Measurements from ENCODE around the gene C10orf67.
"Not testable (repeated sequence)": the region's sequence is repeated elsewhere in the genome, so short reads cannot be mapped to it uniquely, and the experiment has no call there.

The C10orf67 gene

DNA sequence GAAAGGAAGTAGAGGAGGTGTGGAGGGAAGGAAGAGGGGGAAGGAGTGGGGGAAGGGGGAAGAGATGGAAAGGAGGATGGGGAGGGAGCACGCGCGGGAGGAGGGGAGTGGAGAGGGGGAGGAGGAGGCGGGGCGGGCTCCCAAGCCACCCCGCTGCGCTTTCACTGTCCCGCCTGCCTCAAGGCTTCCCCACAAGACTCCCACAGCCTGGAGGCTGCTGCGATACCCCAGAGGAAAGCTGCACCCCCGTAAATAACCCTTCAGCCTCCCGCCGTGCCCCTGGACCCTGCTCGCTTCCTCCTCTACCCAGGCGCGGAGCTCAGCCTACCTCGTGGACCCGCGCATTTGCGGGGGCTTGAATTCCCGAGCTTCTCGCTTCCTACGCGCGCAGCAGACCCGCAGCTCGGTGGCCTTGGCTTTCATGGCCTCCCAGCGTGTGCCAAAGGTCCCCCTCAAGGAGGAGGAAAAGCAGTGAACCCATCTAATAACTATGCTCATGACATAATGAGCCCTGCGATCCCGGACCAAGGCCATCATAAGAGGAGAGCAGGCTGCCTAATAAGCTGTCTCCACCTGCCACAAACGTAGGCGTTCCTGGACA lies at the start of gene C10orf67:
Gene C10orf67, minus strand, starts transcription at position 557 of the 601 bp plus-strand sequence. Its CDS starts 23 bp downstream, at position 534.
- no peak for DNase-seq

DNA sequence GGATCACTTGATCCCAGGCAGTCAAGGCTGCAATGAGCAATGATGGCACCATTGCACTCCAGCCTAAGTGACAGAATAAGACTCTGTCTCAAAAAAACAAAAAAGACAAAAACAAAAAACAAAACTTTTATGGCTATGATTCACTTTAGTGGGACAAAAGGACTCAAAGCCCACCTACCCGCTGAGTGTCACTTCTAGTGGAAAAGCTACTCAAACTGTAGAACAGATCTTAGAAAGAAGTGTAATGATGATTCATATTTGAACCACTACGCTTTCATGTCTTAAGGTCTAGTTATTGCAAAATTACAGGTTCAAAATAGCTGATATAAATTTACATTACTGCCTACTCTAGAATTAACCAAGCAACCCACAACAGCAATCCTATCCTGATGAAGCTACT lies 47.2 kb upstream of the C10orf67 start:
- DNase-seq, result no peak

DNA sequence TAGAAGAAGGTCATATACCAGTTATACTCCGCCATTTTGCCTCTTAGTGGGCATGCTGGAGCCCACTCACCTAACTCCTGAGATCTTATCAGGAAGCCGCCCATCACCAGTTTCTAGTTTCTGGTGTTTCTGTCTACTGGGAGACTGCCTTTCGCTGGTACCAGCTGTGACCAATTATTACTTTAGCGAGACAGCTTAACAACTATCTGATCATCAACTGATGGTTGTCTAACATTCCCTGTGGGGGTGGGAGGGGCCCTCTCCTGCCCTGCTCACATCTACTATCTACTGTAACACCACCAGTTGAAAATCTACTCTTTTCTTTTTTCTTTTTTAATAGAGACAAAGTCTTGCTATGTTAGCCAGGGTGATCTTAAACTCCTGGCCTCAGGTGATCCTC lies 46.2 kb upstream of the C10orf67 start:
- no peak for DNase-seq

DNA sequence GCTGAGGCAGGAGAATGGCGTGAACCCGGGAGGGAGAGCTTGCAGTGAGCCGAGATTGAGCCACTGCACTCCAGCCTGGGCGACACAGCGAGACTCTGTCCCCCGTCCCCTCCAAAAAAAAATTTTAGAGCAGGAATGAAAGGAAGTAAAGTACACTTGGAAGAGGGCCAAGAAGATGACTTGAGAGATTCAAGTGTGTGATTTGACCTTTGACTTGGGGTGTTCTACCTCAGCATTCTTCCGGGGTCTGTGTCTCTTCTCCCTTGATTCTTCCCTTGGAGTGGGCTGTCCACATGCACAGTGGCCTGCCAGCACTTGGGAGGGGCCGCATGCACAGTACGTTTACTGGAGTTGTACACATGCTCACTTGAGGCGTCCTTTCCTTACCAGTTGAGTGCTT lies 45.8 kb upstream of the C10orf67 start:
- not testable (repeated sequence) for DNase-seq

DNA sequence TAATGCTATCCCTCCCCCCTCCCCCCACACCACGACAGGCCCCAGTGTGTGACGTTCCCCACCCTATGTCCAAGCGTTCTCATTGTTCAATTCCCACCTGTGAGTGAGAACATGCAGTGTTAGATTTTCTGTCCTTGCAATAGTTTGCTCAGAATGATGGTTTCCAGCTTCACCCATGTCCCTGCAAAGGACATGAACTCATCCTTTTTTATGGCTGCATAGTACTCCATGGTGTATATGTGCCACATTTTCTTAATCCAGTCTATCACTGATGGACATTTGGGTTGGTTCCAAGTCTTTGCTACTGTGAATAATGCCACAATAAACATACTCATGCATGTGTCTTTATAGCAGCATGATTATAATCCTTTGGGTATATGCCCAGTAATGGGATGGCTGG lies 42.9 kb upstream of the C10orf67 start:
- not testable (repeated sequence) for DNase-seq

DNA sequence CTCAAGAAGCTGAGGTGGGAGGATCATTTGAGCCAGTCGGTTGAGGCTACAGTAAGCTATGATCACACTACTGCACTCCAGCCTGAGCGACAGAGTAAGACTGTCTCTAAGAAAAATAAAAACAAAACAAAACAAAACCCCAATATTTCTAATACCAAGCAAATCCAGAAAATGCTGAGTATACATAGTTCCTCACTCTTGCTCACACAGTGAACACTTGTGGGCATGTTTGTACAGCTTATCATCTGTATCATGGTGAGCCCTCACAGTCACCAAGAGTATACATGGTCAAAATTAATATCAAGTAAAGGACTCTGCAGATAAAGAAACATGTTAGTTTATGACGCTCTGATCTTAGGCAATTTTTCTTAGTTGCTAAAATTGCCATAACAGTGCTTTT lies 41.5 kb upstream of the C10orf67 start:
- DNase-seq, result no peak

DNA sequence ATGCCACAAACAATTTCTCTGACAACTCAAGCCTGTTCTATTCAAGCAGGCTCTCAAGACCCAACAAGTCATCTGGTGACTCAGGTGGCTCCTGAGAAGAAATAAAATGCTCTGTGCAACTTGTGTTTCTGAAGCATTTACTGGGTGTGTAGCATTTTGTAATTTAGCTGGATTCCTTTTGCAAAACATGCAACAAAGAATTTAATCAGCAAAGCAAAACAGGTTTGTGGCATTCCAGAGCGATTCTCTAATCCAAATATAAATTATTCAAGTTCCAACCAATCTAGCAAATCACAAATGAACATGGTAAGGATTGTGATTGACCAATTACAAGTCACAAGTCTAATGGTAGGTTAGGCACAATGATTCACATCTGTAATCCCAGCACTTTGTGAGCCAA lies 39.8 kb upstream of the C10orf67 start:
- no peak for DNase-seq

DNA sequence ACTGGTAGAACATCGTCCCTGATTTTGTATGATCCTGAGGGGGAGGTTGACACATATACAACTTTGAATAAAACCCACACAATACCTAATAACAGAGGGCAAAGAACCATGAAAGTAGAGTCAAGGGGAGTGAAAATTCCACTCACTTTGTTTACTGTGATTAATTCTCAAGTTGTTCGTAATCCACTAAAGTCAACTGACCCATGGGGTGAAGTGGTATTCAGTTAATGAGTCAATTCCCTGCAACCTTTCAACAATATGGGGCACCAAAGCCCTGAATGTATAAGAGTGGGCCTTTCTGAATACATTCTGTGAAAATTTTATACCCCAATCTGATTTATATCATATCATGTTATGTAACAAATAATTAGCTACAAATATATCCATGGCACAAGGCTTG lies 39.0 kb upstream of the C10orf67 start:
- DNase-seq, result no peak

DNA sequence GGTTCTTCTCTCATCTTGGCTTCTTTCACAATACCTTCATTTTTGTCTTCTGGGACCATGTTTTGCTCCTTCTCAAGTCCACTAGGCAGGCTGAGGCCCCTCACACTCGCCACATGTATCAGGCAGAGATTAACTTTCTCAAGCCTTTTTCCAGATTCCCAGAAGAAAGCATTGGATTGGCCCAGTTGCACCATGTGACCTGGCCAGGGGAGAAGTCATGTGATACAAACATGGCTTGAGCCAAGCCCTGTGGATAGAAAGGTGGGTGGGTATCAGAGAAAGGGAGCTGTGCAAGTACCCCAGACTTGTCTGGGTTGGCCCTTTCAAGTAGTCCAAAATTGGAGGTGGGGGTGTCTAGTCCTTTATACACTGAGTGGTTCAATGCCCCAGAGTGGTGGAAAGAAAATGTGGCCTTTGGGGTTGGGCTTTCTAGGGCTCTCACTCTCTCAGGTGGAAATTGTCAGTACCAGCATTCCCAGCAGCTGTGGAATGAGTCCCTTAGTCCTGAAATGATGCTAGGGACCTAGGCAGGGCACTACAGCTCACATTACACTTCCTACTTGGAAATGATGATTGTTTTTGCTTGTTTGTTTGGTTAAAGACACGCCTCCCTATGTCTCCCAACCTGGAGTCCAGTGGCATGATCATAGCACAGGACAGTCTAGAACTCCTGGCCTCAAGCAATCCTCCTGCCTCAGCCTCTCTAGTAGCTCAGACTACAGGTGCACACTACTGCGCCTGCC lies 36.9 kb upstream of the C10orf67 start:
- DNase-seq, result no peak

DNA sequence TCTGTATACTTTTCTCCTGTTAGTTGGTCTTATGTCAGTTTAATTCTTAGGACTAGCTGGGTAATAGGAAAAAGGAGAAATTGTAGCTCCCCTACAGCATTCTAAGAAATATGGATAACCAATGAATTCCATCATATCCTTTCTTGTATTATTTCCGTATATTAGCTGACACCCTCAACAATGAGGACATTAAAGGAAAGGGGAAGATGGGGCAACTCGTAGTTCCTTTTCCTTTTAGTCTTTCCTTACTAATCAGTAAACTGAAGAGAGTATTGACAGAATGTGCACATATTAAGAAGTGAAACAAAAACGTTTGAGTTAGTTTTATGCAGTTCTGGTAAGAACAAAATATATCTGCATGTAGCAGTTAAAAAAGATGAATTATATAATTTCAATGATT lies 35.1 kb upstream of the C10orf67 start:
- no peak for DNase-seq

DNA sequence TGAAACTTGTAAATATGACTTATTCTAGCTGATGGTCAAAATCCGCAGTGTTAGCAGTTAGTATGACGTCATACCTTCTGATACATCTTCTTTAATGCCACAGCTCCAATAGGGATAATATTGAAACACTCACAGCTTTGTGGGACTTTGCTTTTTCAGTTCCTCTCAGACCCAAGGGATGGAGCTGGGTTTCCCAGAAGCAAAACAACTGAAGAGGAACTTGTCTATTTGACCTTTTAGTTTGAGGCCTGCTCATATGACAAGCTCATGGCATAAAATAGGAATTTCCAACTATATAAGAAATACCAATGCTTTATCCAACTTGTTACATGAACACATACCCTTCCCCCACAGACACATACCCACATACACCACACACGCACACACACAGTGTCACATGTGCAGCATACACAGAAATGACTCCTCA lies 31.6 kb upstream of the C10orf67 start:
- DNase-seq, result no peak

DNA sequence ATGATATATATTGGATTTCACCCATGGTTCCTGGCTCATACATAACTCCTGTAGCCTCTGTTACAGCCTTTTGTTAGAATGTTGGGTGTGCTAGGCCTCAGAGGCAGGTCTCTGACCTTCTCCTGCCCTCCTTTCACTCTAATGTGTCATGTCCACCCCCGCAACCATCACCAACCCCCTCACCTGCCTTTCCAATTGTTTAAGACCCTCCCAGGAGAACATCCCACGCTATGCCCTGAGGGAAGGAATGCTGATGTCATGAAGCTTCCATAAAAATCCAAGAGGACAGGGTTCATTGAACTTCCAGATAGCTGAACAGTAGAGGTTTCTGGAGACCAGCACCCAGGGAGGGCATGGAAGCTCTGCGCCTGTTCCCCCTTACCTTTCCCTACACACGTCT lies 30.8 kb upstream of the C10orf67 start:
- DNase-seq, result no peak

DNA sequence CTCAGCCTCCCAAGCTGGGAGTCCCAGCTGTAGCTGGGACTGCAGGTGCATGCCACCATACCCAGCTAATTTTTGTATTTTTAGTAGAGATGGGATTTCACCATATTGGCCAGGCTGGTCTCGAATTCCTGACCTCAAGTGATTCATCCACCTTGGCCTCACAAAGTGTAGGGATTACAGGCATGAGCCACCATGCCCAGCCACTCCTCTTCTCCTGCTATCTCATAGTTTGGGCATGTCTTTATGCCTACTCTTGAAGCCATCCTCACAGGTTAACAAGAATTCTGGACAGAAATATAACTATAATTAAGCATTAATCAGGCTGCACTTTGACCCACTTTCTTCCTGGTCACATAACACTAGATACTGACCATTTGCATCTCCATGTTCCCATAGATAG lies 28.6 kb upstream of the C10orf67 start:
- DNase-seq, result no peak

DNA sequence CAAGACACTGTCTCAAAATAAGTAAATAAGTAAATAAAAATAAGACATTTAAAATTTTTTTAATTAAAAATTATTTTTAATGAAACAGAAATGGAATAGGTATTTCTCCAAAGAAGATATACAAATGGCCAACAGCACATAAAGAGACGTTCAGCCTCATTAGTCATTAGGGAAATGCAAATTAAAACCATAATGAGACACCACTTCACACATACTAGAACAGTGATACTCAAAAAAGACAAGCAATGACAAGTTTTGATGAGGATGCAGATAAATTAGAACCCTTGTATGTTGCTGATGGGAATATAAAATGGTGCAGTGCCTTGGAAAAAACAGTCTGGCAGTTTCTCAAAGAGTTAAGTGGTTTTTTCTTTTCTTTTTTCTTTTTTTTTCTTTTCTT lies 26.5 kb upstream of the C10orf67 start:
- DNase-seq, result no peak

DNA sequence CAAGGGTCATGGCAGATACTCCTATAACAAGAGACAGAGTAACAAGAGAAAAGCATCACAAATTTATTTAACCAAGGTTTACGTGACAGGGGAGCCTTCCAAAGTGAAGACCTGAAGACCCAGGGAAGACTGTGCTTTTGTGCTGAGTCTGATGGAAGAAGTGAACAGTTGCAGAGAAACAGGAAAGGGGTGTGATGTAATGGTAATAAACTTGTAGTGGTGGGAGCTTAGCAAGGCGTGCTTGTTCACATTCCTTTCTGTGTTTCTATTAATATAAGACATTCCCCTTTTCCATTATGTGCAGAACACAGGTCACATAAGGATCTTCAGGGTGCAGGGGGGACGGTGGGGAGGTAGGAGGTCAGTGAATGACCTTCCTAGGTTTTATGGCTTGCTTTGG lies 25.5 kb upstream of the C10orf67 start:
- DNase-seq, result no peak

DNA sequence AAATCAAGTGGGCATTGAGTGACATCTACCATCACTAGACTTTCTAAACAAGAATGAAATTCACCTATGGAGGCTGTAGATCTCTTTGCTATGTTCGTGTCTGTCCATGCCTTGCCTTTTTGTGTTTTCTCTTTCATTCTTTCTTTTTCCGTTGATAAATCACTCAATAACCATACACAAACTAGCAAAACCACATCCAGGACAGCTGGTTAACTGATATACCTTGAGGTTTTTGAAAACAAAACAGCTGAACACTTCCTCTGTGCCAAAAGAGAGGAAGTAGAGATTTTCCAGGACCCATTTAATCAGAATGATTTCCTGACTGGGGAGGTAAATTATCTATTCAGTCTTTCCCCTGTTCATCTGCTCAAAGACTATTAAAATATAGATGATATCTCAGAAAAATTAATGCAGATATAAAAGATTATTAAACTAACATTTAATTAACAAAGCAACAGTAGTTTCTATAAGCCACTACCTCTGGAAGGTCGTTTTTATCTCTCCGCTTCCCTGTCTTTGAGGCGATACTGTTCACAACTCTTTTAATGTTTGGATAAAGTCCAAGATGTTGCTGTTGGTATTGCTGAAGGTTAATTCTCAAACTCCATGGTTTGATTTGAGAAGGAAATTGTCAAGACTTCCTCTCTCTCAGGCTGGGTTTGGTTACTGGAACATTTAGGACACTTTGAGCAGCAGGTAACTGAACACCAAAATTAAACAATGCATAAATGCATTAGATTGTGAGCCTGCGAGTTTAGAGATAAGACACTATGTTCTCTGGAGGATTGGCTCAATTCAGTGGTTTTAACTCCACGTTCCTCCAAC lies 24.4 kb upstream of the C10orf67 start:
- DNase-seq, result no peak

DNA sequence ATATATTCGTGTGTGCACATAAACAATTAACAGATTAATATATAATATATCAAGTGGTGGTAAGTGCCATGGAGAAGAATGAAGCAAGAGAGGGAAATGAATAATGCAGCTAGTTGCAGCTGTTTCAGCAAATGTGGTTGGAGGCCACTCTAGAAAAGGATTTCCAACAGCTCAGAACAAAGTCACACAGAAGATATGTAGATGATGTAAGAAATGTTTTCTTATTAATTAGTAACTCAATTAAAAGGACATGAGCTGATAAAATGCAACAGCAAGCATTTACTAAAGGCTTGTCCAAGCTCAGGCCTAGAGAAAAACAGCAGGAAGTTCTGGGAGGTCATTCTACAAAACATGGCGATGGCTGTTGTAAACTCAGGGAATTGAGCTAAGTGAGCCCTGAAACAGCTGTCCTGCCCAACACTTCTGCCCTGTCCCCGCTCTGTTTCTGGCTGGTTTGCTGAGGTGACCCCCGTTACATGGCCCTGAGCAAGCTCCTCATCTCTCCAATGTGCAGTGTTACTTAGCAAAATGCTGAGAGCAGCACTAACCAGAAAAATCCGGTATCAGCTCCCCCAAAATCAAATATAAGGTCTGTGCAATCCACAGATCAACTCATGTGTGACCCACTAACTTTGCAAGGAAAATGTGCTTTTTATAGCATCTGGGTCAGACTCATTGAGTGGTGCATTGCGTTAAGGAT lies 23.4 kb upstream of the C10orf67 start:
- no peak for DNase-seq

DNA sequence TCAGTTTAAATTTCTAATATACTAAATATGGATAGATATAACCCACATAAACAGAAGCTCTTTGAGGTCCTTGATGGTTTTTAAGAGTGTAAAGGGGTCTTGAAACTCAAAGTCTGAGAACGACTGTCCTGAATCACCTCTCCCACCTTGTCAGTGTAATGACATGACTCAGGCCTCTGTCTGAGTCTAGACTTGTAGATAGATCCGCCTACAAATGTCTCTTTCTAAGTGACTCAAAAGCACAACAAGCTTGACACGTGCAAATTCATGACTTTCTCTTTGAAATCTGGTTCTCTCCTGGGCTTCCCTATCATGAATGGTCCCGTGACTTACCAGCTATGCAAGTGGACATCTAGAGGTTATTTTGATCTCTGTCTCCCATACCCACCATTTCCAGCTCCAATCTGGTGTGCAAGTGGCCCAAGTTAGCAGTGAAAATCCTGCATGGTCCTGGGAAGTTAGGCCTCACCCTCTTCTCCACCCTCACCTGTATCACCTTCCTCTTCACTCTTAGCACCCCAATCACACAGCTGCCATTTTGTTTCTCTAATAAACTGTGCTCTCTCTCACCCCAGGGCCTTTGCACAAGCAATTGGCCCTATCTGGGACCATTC lies 20.9 kb upstream of the C10orf67 start:
- DNase-seq, result not testable (repeated sequence)

DNA sequence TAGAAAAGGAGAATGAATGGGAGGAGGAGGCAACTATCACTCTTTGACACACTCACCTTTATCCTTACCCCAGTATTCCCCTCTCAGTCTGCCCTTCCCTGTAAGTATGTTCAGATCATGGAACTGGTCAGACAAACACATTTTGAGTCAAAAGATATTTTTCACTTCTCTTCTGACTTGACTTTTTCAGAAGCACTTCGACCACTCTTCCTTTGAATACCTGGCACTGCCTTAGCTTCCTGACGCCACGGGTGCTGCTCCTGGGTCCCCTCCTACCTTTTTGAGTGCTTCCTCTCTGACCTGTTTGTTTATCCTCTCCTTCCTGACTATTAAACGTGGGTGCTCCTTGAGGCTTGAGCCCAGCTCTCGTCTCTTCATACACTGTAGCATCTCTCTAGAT lies 19.8 kb upstream of the C10orf67 start:
- DNase-seq, result no peak

DNA sequence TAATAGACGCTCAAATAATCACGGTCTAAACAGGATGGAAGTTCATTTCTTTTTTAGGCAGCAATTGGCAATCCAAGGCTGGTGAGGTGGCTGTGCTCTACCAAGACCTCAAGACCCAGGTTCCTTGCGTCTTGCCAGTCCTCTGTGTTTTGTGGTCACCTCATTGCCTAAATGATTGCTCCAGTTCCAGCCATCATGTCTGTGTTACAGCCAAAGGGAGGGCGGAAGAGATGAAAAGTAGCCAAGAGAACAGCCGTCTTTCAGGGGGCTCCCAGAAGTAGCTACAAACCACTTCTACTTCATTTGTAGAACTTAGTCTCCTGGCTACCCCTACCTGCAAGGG lies 19.2 kb upstream of the C10orf67 start:
- no peak for DNase-seq

DNA sequence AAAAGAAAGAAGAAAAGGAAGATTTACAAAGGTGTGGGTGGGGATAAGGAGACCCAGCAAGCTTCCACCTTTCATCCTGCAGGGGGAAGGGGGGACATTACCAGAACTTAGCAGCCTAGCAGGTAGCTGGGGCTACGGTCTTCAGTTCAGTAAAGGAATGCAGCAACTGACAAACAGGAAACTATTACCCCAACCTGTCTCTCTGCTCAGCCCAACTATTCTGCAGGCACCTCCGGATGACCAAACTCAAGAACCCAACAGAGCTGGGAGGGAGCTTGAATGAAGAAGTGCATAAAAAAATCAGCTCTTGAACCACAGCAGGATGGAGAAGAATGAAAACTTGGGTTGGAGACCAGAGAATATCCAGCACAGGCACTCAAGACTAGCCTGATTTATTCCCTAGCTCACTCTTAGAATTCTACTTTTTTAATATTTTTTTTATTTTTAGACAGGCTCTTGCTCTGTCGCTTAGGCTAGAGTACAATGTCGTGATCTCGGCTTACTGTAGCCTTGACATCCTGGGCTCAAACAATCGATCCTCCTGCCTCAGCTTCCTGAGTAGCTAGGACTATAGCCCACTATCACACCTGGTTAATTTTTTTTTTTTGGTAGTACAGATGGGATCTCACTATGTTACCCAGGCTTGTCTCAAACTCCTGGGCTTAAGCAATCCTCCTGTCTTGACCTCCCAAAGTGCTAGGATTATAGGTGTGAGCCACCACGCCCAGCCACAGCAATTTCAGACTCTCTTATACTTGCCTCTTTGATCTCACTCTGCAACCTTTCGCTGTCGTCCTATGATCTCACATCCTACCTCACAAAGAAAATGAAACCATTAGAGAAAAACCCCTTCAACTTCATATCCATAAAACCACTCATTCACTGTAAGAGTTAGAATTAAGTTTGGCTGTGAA lies 18.5 kb upstream of the C10orf67 start:
- DNase-seq, result no peak
